GM12878 (cell line): ENCODE measurements around the gene APBA1. TPM values are rescaled to one million over a fixed set of nuclear protein-coding genes. Genes with fewer than 3 reads are reported as not detected.

Experiments used
- ATAC-seq: fragments of 200-7000 bp; cut with Tn5 transposase; 3 replicates; pipeline ENCODE4 v1.9.1; 2020; ENCODE audit warnings: mild to moderate bottlenecking, moderate library complexity
- BruUV-seq: library from RNA; stranded (reverse); fragments of 400-500 nt; replicated peaks from 2 replicates; lab custom pipeline; 2021; lab: Mats Ljungman, UMichigan
- CTCF ChIA-PET: fragments of 300-600 bp; sonication (Branson Sonifier 250); formaldehyde crosslinking; extraction: SDS; loops from one replicate; lab custom pipeline; 2021; ENCODE audit warnings: inconsistent platforms; lab: Yijun Ruan, JAX
- POLR2A ChIA-PET: fragments of 350-600 bp; formaldehyde crosslinking; extraction: SDS; loops from one replicate; lab custom pipeline; 2021; ENCODE audit warnings: inconsistent platforms; lab: Charles Lee
- RAD21 ChIA-PET: fragments of 300-600 bp; sonication (Branson Sonifier 250); formaldehyde crosslinking; loops from one replicate; lab custom pipeline; 2023; ENCODE audit warnings: antibody characterized with exemption; ENCODE audit not compliant: unreplicated experiment; lab: Charles Lee
- SMC1A ChIA-PET: fragments of 300-600 bp; sonication (Branson Sonifier 250); formaldehyde crosslinking; loops from one replicate; lab custom pipeline; 2023; ENCODE audit not compliant: unreplicated experiment, uncharacterized antibody; lab: Charles Lee
- DNase-seq: peaks from one replicate; pipeline ENCODE4 v3.0.0-alpha.2; 2011; ENCODE audit warnings: low read depth, low spot score
- FAIRE-seq: peaks from 3 replicates; lab custom pipeline; 2011; peaks lifted over from hg19 to GRCh38; lab: Jason Lieb, UNC
- H2AFZ ChIP-seq: 2 replicates; pipeline ENCODE4 v1.6.0; 2011; ENCODE audit warnings: low read depth, low read length, control low read depth; ENCODE audit not compliant: control insufficient read depth
- H3K27ac ChIP-seq: 2 replicates; pipeline ENCODE4 v1.5.1; 2011; ENCODE audit warnings: control low read depth; ENCODE audit not compliant: control insufficient read depth, insufficient read depth
- H3K27me3 ChIP-seq, 2 experiments: replicated peaks in 1 of 2; 2 replicates each; pipeline versions ENCODE4 v1.6.0 to v1.6.1; 2011; ENCODE audit warnings: low read length in 1 of 2; ENCODE audit not compliant: control insufficient read depth in 2 of 2, insufficient read depth in 2 of 2
- H3K36me3 ChIP-seq, 2 experiments: 2 replicates each; pipeline ENCODE4 v1.5.1; 2011; ENCODE audit warnings: low read length in 1 of 2; ENCODE audit not compliant: control insufficient read depth in 2 of 2, insufficient read depth in 2 of 2
- H3K4me1 ChIP-seq: 2 replicates; pipeline ENCODE4 v1.6.1; 2011; ENCODE audit warnings: mild to moderate bottlenecking, low read length, moderate library complexity, mixed read lengths; ENCODE audit not compliant: control insufficient read depth, insufficient read depth
- H3K4me2 ChIP-seq: 2 replicates; pipeline ENCODE4 v1.6.0; 2011; ENCODE audit warnings: control low read depth; ENCODE audit not compliant: control insufficient read depth, insufficient read depth
- H3K4me3 ChIP-seq: fragments of 200-600 bp; sonication (generic); 2 replicates; pipeline ENCODE4 v1.5.1; 2016
- H3K79me2 ChIP-seq: 2 replicates; pipeline ENCODE4 v1.6.0; 2011; ENCODE audit warnings: low read length; ENCODE audit not compliant: control insufficient read depth, insufficient read depth
- H3K9ac ChIP-seq: 2 replicates; pipeline ENCODE4 v1.8.0; 2011; ENCODE audit warnings: low read length, control low read depth, mixed read lengths; ENCODE audit not compliant: control insufficient read depth, insufficient read depth
- H3K9me3 ChIP-seq: replicated peaks from 3 replicates; pipeline ENCODE4 v1.5.1; 2011; ENCODE audit warnings: mild to moderate bottlenecking, low read length; ENCODE audit not compliant: control insufficient read depth, insufficient read depth
- H4K20me1 ChIP-seq: 2 replicates; pipeline ENCODE4 v1.6.0; 2011; ENCODE audit not compliant: control insufficient read depth, insufficient read depth
- BRCA1 ChIP-seq: IDR thresholded peaks from 2 replicates; pipeline ENCODE4 v1.6.1; 2011; ENCODE audit warnings: low read depth, low read length, improper control_type of control experiment
- EED ChIP-seq: sonication (generic); IDR thresholded peaks from 2 replicates; pipeline ENCODE4 v1.6.1; 2016; ENCODE audit warnings: antibody characterized with exemption, low read depth
- FOXM1 ChIP-seq: IDR thresholded peaks from 2 replicates; pipeline ENCODE4 v1.6.1; 2012; ENCODE audit warnings: low read depth, mild to moderate bottlenecking, inconsistent platforms, low read length, moderate library complexity
- HCFC1 ChIP-seq: fragments of 150-350 bp; IDR thresholded peaks from 2 replicates; pipeline ENCODE4 v1.6.1; 2014; ENCODE audit warnings: low read length
- SKIL ChIP-seq: fragments of 450-650 bp; IDR thresholded peaks from 2 replicates; pipeline ENCODE4 v1.6.1; 2017; ENCODE audit warnings: mild to moderate bottlenecking, low read depth, inconsistent platforms; ENCODE audit not compliant: poor library complexity, severe bottlenecking
- SMAD1 ChIP-seq: fragments of 450-650 bp; IDR thresholded peaks from 2 replicates; pipeline ENCODE4 v1.6.1; 2018; ENCODE audit warnings: mild to moderate bottlenecking, low read depth; ENCODE audit not compliant: partially characterized antibody
- SRF ChIP-seq, 2 experiments: IDR thresholded peaks; 2 replicates each; pipeline ENCODE4 v1.6.1; 2011; ENCODE audit warnings: low read depth in 2 of 2, low read length in 2 of 2, mild to moderate bottlenecking in 1 of 2, moderate library complexity in 1 of 2
- ZBTB4 ChIP-seq: fragments of 450-650 bp; formaldehyde crosslinking; IDR thresholded peaks from 2 replicates; pipeline ENCODE4 v1.4.0; 2022; ENCODE audit warnings: mild to moderate bottlenecking, moderate library complexity
- ZNF384 ChIP-seq: IDR thresholded peaks from 2 replicates; pipeline ENCODE4 v1.6.1; 2012; ENCODE audit warnings: low read depth, mild to moderate bottlenecking, low read length, improper control_type of control experiment, borderline replicate concordance
- ZSCAN29 ChIP-seq: fragments of 450-650 bp; IDR thresholded peaks from 2 replicates; pipeline ENCODE4 v1.6.1; 2017; ENCODE audit warnings: mild to moderate bottlenecking, moderate library complexity
- WGBS: methylation state at CpG from one replicate; pipeline ENCODE4 v1.1.6; 2016; ENCODE audit warnings: low lambda C conversion rate; ENCODE audit not compliant: insufficient replicate concordance, insufficient coverage; ENCODE audit errors: missing lambda C conversion rate; 5-methylcytosine and 5-hydroxymethylcytosine counted together
- in situ Hi-C: fragments of 300-500 bp; cut with MboI; formaldehyde crosslinking; loops from 9 replicates; pipeline ENCODE4 v1.14.3; 2018; ENCODE audit warnings: mixed read lengths
- intact Hi-C: fragments of 100-400 bp; cut with micrococcal nuclease; formaldehyde crosslinking; loops from one replicate; pipeline ENCODE4 v1.14.2; 2022; ENCODE audit not compliant: unreplicated experiment
- polyA plus RNA-seq, 11 experiments: library from polyadenylated mRNA; depleted of rRNA in 4 of 11; unstranded in 6 of 11; stranded (reverse) in 5 of 11; fragments of >200 nt; fragmentation: Nextera tagmentation in 4 of 11; fragmentation: Illumina TruSeq in 1 of 11; extraction: Ambion mirVana in 4 of 11; extraction: Trizol in 1 of 11; gene quantifications; 1 replicate in 1 of 11; 2 replicates in 10 of 11; pipeline versions ENCODE4 v1.2.1 to v1.2.3, GENCODE V29; 2011 to 2016; ENCODE audit warnings: inconsistent platforms in 2 of 11, missing spikeins in 2 of 11, low read depth in 1 of 11
- total RNA-seq, 4 experiments: library from RNA; depleted of rRNA in 3 of 4; stranded (reverse); fragments of >200 nt in 3 of 4; fragmentation: Illumina TruSeq in 1 of 4; extraction: Trizol in 1 of 4; gene quantifications; 2 replicates each; pipeline versions ENCODE4 v1.2.1 to v1.2.3, GENCODE V29; 2013 to 2021
- TF ChIP-seq, protein P1 (sequence below): fragments of 450-650 bp; IDR thresholded peaks from 2 replicates; pipeline ENCODE4 v1.6.1; 2017; ENCODE audit warnings: mild to moderate bottlenecking, moderate library complexity

APBA1 gene
- total and polyA plus RNA-seq, 10 of the 15 experiments (the other 5 are each of a cell fraction or from before 2014, with no cell fraction given): 0.01 to 1.3 (median 0.05) TPM; not detected in 7

GRCh38 chr9:69577123-69577522 lies 95.0 kb downstream of the APBA1 start:
- no peak overlapping the region for H2AFZ ChIP-seq
- no peaks in the 10 kb centered on the region for H4K20me1 ChIP-seq
- FAIRE-seq (no peak), DNase-seq (no peak), ATAC-seq (no peak)
- no peak overlapping the region for H3K9ac ChIP-seq
- in situ Hi-C loops: no loop called here
- RAD21 ChIA-PET: no interaction called here
- H3K36me3 ChIP-seq: no peaks in the 10 kb centered on the region
- H3K4me1 ChIP-seq: no peaks in the 10 kb centered on the region
- no peak overlapping the region for H3K27ac ChIP-seq
- CTCF ChIA-PET: interaction anchor here (1.0 kb wide), 1 partner anchor 155 kb away, joined by 4 read pairs; no protein-coding TSS in a partner anchor
- intact Hi-C loops: no loop called here
- no TSS peak for BruUV-seq
- H3K79me2 ChIP-seq: no peaks in the 10 kb centered on the region
- TF ChIP-seq BRCA1: no peak
- TF ChIP-seq, protein P1, sequence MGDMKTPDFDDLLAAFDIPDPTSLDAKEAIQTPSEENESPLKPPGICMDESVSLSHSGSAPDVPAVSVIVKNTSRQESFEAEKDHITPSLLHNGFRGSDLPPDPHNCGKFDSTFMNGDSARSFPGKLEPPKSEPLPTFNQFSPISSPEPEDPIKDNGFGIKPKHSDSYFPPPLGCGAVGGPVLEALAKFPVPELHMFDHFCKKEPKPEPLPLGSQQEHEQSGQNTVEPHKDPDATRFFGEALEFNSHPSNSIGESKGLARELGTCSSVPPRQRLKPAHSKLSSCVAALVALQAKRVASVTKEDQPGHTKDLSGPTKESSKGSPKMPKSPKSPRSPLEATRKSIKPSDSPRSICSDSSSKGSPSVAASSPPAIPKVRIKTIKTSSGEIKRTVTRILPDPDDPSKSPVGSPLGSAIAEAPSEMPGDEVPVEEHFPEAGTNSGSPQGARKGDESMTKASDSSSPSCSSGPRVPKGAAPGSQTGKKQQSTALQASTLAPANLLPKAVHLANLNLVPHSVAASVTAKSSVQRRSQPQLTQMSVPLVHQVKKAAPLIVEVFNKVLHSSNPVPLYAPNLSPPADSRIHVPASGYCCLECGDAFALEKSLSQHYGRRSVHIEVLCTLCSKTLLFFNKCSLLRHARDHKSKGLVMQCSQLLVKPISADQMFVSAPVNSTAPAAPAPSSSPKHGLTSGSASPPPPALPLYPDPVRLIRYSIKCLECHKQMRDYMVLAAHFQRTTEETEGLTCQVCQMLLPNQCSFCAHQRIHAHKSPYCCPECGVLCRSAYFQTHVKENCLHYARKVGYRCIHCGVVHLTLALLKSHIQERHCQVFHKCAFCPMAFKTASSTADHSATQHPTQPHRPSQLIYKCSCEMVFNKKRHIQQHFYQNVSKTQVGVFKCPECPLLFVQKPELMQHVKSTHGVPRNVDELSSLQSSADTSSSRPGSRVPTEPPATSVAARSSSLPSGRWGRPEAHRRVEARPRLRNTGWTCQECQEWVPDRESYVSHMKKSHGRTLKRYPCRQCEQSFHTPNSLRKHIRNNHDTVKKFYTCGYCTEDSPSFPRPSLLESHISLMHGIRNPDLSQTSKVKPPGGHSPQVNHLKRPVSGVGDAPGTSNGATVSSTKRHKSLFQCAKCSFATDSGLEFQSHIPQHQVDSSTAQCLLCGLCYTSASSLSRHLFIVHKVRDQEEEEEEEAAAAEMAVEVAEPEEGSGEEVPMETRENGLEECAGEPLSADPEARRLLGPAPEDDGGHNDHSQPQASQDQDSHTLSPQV: no peak
- TF ChIP-seq ZSCAN29: no peak
- no peak for TF ChIP-seq FOXM1
- no peak for TF ChIP-seq HCFC1
- no peak for TF ChIP-seq EED
- no peak for TF ChIP-seq SKIL
- TF ChIP-seq ZNF384: no peak
- TF ChIP-seq SMAD1: no peak
- TF ChIP-seq SRF (IDR thresholded peaks at IDR 0.05; ENCODE audit: low read depth in 2 of 2, low read length in 2 of 2): no peak
- no peak for TF ChIP-seq ZBTB4 (CRISPR knock-in tag)
- TF ChIP-seq, all 136 proteins: peak for 0
- Histone ChIP-seq H3K9me3 (no peaks in the 10 kb centered on the region), H3K4me2 (no peak overlapping the region), H3K27me3 (no peaks in the 10 kb centered on the region), H3K4me3 (no peak overlapping the region)
- POLR2A ChIA-PET: no interaction called here
- 0% methylated on average over 1 of the region's 1 CpG for WGBS
- SMC1A ChIA-PET: interaction anchor here (0.6 kb wide), 1 partner anchor 32 kb away, joined by 3 read pairs; no protein-coding TSS in a partner anchor
